GM21447 (cell line): ENCODE measurements around the gene IGSF21.

ENCODE experiments used
- ATAC-seq: cut with Tn5 transposase; IDR thresholded peaks from one replicate; pipeline ENCODE4 v1.9.1; 2021; ENCODE audit not compliant: unreplicated experiment

The IGSF21 gene

DNA sequence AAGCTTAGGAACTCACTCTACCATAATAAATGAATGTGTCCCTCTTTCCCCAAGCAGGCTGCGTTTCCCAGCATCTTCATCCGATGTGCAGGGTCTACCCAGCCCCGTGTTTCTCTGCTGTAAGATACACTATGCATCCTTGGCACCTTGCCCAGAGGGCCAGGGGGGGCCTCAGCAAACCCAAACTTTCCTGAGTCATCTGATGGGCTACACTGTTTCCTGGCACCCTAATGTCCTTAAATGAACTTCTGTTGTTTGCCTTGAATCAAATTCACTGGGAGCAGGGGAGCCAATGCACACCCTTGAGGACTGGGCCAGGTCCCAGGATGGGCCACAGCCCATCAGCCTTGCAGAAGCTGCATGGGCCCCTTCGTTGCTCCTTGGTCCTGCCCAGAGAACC lies 145.5 kb downstream of the IGSF21 start:
- ATAC-seq: no peak

- ATAC-seq: no peak
These were observed 149.0 kb downstream of the IGSF21 start for GRCh38 chr1:18256282-18257235.

DNA sequence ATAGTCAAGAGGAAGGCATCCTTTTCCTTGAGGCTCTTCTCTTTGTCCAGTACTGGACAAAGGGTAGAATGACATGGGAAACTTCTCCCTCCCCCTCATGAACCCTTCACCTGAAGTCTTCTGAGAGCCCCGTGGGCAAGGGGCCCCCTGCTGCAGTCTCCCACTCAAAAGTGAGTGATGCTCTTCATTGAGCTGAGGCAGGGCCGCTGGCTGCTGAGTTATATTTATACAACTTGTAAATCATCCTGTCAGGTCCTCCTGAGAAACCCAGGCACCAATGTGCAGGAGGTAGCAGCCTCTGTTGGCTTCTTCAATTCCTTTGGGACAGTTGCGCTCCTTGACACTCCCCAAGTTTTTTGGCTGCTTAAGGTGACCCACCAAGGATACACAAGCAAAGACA lies 150.2 kb downstream of the IGSF21 start:
- no peak for ATAC-seq

DNA sequence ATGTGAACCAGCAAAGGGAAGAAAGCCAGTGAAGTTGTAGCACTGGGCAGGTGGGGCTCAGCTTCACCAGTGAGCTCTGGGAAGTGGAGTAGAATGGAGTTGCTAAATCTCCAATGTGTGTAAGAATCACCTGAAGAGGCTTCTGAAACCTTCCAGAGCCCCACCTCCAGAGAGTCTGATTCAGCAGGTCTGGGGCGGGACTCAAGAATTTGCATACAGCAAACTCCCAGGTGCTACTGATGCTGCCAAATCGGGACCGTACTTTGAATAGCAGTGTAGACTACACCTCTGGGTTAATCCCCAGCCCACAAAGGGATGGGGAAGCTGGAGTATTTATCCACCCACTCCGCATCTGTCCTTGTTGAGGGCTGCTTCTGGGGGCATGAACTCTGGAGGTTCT lies 154.3 kb downstream of the IGSF21 start:
- ATAC-seq: no peak

DNA sequence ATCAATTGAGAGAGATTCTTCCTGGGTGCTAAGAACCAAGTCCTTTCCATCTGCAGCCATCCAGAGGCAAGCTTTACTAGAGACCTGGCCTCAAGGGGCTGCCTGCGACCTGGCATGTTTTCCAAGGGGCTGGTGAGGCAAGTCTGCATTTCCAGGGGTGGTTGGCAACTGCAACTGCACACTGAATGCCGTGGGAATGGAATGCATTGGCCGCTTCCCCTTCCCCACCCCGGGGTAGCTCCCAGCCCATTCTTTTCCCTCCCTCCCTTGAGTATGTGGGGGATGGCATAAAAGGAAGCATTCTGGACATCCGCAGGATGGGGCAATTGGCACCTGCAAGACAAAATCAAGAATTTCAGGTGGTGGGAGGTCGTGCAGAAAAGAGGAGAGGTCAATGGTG lies 155.1 kb downstream of the IGSF21 start:
- no peak for ATAC-seq

DNA sequence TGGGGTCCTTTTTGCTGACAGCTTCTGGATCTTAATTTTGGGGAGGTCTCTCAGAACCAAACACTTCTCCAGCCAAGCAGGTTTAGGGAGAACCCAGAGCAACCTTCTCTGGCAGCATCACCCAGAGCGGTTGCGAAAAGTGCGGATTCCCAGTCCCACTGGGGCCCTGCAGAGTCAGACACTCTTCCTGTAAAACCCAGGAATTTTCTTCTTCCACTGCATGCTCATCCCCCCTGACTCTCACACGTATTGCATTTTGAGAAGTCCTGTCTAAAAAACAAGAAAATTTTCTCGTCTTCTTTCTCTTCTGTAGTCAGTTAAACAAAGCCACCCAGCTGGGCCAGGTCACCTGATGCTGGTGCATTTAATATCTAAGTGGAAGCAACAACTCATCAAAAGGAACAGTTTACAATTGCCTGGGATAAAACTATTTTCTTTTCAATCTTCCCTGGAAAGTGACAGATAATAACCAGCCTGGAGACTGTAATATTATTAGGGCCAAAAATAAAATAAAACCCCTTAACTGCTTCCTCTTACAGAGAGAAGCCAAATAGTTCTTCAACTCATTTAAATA lies 156.0 kb downstream of the IGSF21 start:
- no peak for ATAC-seq

DNA sequence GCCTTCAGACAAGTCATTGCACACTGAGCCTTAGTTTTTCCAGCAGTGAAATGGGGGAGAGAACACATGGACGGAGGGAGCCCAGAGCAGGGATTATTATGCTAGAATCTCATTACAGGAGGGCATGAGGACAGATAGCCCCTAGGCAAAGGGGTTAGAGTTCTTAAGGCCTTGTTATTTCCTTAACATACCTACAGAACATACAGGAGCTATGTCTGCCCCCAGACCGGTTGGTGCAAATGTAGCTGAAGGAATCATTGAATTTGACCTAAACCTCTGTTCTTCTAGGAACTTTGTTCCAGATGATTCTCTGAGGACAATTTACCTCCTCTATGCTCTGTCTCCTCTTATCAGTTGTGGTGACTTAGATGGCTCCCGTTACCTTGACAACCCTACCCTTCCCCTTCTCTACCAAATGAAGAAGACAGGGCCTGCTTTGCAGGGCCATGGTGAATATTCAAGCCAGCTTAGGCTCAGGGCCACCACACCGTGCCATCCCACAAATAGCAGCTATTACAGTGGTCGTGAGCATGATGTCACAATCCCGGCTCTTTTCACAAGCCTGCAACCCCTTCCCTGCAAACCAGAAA lies 156.9 kb downstream of the IGSF21 start:
- no peak for ATAC-seq

DNA sequence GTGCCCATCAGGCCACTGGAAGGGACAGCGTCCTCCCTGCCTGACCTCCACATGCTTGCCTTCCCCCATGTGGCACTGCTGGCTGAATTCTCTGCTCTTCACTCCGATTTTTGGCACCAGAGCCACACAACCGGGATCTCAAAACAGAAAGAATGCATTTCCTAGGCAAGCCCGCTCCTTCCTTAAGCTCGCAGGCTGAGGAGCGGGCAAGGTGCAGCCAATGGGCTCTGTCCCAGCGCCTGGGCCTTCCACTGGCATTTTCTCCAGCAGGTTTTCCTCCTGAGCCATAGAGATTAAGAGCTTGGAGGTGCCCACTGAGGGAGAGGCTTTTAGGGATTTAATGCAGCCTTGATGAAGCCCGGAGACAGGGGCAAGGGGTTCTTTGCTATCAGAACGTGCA lies 158.0 kb downstream of the IGSF21 start:
- no peak for ATAC-seq

DNA sequence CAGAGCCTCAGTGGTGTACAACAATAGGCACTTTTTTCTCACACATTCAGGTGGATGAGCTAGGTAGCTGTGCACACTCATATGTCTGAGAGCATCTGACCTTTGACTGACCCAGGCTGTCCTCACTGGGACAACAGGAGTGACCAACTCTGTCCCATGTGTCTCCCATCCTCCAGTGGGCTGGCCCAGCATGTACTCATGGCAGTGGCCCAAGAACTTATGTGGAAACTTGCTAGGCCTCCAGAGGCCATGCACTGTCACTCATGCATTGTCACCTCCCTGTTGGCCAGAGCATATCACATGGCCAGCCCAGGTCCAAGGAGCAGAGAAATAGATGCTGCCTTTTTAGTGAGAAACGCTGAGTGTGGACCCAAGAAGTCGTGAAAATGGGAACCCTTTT lies 158.8 kb downstream of the IGSF21 start:
- ATAC-seq: no peak

DNA sequence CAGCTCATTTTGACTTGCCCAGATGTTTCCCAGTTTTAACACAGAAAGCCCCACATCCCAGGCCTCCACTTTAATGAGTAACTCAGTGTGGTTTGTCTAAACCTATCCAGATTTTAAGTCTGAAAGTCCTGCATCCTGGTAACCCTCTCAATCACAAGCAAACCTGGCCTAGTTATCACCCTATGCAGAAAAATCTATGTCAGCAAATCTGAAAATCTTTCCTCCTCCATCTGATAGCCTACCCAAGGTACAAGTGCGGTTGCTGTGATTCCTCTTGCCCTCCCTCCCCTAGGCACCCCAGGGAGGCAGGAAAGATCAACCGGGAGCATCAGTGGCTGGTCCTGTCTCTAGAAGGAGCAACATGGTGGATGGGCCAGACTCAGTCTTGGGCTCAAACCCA lies 163.7 kb downstream of the IGSF21 start:
- ATAC-seq: no peak

- no peak for ATAC-seq
These were observed 171.3 kb downstream of the IGSF21 start for GRCh38 chr1:18278946-18279345.

DNA sequence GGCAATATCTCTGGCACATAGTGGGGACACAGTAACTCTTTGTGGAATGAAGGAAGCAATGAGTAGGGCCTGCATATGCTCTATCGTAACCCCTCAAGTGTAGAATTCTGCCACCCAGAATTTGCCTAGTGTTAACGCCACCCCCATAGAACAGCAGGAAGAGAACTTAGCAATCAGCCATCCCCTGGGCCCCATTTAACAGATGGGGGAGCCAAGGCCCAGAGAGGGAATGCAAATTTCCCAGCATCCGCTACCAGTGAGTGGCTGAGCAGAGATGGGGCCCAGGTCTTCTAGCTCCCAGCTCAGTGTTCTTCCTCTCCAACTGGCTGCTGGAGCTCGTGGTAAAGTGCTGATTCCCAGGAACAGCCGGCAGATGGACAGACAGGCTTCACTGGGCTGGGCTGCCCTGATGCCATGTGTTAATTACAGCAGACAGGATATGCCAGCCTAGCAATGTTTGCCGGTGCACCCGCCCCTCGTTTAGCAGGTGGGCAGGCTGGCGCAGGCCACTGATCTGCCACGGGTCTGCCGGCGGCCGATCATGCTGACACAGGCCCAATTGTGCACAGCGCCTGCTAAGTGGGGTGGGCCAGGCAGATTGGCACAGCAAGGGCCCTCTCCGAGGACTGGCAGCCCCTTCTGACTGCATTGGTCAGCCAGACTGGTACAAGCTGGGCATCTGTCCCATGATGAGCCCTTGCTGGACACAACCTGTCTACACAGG lies 171.9 kb downstream of the IGSF21 start:
- ATAC-seq: no peak

GRCh38 chr1:18280956-18281355 lies 173.4 kb downstream of the IGSF21 start:
- no peak for ATAC-seq

GRCh38 chr1:18282851-18283600 lies 175.4 kb downstream of the IGSF21 start:
- no peak for ATAC-seq

- ATAC-seq: no peak
These were observed 176.2 kb downstream of the IGSF21 start for GRCh38 chr1:18283601-18284385.

GRCh38 chr1:18284805-18285537 lies 177.4 kb downstream of the IGSF21 start:
- ATAC-seq: no peak

DNA sequence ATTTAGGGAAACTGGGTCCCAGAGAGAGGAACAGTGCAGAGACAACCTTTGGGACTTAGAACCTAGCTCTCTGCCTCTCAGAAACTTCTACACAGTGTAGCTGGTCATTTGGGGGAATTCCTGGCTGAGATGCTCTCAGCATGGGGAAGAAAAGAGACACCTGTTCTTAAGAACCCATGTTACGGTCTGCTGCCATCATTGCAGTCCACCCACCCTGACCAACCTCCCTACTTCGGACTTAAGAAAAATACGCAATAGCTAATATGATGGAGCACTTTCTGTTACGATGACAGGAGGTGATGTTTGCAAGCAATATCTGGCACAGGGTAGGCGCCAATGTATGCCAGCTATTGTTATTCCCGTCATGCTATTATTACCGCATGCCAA lies 177.9 kb downstream of the IGSF21 start:
- ATAC-seq: no peak

DNA sequence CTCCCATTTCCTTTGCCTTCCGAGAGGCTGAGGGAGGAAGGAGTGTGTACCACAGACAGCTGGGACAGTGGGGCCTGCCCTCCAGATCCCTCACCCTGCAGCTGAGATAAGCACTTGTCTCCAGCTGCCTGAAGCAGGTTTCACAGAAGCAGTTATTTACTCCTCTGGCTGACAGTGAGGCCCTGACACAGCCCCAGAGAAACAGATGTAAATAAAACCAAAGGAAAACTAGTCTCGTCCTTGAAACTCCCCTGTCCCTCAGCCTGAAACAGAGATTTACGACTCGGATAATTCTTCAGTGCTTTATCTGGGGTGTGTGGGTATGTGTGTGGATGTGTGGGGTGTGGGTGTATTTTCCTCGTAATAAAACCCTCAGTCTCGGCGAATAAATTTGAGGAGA lies 181.1 kb downstream of the IGSF21 start:
- ATAC-seq: no peak

GRCh38 chr1:18289597-18289996 lies 182.0 kb downstream of the IGSF21 start:
- no peak for ATAC-seq
